Epithelial cell of proximal tubule (primary cell): ENCODE data around the gene CTAG1B. TPM values are rescaled to one million over a fixed set of nuclear protein-coding genes. Genes with fewer than 3 reads are reported as not detected.
"Not testable (repeated sequence)": the region's sequence is repeated elsewhere in the genome, so short reads cannot be mapped to it uniquely, and the experiment has no call there.

Source experiments
- DNase-seq: peaks from one replicate; pipeline ENCODE4 v3.0.0-alpha.2; 2011; ENCODE audit warnings: low read depth
- H3K4me3 ChIP-seq: 2 replicates; pipeline ENCODE4 v1.5.1; 2011; ENCODE audit warnings: low read depth, mild to moderate bottlenecking, low read length
- total RNA-seq: library from RNA; depleted of rRNA; stranded (reverse); fragments of >200 nt; gene quantifications from 2 replicates; pipeline ENCODE4 v1.2.3, GENCODE V29; 2015
- TF ChIP-seq, protein P1 (sequence below): conservative IDR thresholded peaks from 2 replicates; pipeline ENCODE4 v1.5.1; 2012; ENCODE audit warnings: low read depth, mild to moderate bottlenecking, low read length

Gene CTAG1B
- total RNA-seq, 1 donor from 2014 or later = not detected

DNA sequence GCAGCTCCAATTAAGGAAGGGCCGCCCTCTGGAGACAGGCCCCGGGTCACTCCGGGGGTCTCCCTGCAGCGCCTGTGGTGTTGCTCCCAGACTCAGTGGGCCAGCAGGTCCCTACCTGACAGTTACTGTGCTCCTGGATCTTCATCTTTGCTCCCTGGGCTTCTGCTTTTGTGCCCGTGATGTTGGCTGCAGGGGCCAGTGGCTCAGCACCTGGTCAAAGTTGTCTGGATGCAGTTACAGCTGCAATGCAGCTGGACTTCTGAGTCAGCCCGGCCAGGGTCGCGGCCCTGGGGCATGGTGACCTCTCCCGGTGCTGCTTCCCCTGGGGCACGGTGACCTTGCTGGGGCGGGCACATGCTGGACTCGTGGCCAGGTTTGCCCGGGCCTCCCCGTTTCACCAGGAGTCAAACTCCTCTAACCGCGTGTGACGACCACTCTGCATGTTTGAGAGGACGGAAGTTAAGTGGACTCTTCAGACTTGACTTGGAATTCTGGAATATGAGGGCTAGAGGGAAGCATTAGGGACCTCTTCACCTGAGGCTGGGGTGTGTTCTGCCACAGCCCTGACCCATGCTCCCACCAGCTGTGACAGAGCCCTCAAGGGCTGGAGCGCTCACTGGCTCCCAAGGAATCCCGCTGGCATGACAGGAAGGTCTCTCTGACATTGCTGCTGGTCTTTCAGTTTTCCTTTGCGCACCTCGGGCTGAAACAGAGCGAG, 30.6 kb upstream of the CTAG1B start:
- H3K4me3 ChIP-seq = no peak overlapping the region
- DNase-seq = no peak
- TF ChIP-seq, protein P1, sequence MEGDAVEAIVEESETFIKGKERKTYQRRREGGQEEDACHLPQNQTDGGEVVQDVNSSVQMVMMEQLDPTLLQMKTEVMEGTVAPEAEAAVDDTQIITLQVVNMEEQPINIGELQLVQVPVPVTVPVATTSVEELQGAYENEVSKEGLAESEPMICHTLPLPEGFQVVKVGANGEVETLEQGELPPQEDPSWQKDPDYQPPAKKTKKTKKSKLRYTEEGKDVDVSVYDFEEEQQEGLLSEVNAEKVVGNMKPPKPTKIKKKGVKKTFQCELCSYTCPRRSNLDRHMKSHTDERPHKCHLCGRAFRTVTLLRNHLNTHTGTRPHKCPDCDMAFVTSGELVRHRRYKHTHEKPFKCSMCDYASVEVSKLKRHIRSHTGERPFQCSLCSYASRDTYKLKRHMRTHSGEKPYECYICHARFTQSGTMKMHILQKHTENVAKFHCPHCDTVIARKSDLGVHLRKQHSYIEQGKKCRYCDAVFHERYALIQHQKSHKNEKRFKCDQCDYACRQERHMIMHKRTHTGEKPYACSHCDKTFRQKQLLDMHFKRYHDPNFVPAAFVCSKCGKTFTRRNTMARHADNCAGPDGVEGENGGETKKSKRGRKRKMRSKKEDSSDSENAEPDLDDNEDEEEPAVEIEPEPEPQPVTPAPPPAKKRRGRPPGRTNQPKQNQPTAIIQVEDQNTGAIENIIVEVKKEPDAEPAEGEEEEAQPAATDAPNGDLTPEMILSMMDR = no peak

DNA sequence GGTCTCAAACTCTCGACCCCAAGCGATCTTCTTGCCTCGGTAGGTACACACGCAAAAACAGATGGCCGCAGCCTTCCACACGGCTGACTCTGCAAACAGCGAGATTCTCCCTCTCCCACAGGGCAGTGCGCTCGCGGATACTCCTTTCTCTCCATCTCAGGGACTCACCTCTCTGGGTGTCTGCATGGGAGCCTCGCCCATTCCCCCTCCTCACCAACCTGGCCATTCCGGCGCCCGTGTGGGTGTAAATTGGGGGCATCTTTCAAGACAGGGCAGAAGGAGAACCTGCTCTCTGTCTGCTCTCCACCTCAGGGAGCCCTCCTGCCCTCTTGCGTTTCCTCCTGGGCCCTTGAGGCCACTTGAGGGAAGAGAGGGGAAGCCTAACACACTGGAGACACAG, 29.8 kb upstream of the CTAG1B start:
- DNase-seq = no peak
- TF ChIP-seq, protein P1 = no peak
- H3K4me3 ChIP-seq = no peak overlapping the region

DNA sequence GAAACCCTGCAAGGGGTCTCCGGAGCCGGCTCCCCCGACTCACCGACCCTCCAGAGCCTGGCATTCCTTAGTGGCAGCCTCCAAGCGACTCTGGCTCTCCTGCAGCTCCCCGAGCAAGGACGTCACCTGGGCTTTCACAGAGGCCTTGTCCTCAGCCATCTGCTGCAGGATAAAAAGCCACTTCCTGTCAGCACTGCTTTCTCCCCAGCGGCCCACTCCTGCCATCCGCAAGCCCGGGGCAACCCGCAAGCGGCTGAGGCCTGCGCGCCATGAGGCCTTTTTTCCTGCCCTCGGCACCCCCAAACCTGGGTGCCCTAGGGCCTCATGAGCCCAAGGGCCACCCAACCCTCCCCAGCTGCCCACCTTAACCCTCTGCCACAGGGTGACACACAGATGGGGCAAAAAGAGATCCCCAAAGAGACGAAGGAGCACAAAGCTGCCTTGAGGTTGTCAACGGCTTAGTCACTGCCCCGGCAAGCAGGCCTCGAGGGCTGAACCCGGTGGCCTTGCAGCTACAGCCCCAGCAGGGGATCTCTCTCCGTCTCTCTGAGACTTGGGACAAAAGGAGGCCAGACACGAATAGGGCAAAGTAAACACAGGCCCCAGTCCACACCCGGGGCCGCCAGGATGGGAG, 26.8 kb upstream of the CTAG1B start:
- not testable (repeated sequence) for DNase-seq, H3K4me3 ChIP-seq

DNA sequence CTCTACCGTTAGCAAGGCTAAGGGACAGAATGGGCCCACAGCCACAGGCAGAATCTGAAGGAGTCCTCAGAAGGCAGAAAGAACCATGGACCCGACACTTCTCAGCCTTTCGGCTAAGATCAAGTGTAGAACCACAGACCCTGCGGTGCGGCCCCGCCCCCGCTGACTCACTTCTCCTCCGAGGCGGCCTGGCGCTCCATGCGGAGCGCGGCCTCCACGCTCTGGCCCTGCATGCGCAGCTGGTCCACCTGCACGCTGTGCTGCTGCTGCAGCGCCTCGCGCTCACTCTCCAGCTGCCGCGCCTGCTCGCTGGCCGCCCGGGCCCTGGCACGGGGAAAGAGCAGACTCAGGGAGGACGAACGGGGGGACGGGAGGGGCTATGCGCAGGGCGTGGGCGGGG, 24.6 kb upstream of the CTAG1B start:
- not testable (repeated sequence) for H3K4me3 ChIP-seq, DNase-seq

DNA sequence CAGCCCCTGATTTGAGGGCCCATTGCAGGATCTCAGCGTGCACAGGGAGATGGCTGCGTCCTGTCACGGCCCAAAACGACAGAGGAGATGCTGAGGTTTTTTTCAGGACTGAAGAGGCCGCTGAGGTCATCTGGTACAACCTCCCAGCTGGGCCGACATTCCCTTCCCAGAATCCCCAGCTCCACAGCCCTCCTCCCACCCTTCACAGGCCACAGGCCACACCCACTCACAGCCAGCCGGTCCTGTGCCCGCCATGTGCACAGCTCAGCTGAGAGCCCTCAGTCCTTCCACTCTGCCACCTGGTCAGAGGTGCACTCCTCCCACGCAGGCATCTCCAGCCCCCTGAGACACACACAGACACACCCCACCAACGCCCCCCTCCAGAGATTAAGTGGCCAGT, 22.7 kb upstream of the CTAG1B start:
- H3K4me3 ChIP-seq, DNase-seq: not testable (repeated sequence)

DNA sequence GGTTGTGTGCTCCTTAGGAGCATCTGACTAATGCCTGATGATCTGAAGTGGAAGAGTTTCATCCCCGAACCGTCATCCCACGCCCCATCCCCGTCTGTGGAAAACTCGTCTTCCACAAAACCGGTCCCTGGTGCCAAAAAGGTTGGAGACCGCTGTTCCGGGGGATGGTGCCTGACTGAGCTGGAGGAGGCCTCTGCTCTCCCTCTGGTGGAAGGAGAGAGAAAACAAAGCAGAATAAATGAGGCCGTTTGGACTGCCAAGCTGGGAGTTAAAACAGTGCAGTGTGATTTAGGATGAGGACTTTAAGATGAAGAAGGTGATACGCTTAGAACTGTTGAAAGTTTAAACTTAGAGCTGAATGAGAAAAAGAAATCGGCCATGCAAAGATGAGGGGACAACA, 14.6 kb upstream of the CTAG1B start:
- not testable (repeated sequence) for H3K4me3 ChIP-seq, DNase-seq

DNA sequence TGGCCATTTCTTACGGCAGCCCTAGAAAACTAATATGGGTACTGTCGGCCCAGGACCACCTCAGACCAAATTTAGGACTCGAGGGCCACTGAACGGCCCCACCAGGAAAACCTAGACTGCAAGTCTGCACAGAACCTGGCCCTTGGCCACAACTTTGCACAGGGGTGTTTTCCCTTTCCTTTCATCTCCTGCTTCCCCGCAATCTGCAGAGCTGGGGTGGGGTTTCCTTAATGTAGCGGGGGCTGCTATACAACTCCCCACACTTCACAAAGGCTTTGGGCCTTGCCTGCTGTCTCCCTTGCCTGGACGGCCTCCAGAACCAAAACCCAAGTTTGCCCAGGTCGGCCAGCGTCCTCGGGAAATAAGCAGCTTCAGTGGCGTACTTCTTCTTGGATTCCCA, 11.9 kb upstream of the CTAG1B start:
- DNase-seq, H3K4me3 ChIP-seq: not testable (repeated sequence)

DNA sequence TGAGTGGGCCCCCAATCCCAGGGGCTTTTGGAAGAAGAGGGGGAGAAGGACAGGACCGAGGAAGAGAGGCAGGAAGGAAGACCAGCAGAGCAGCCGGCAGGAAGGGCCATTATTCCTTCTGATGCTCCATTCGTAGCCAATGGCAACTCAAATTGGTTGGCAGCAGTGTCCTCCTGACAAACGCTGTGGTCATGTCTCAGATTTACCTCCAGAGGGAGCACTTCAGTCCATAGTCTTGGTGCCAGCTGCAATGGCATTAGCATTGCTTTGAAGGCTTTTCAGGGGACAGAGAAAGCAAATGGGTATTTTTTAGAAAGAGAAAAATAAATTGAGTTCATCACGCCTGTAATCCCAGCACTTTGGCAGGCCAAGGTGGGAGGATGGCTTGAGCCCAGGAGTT, 9.9 kb upstream of the CTAG1B start:
- H3K4me3 ChIP-seq, DNase-seq: not testable (repeated sequence)

DNA sequence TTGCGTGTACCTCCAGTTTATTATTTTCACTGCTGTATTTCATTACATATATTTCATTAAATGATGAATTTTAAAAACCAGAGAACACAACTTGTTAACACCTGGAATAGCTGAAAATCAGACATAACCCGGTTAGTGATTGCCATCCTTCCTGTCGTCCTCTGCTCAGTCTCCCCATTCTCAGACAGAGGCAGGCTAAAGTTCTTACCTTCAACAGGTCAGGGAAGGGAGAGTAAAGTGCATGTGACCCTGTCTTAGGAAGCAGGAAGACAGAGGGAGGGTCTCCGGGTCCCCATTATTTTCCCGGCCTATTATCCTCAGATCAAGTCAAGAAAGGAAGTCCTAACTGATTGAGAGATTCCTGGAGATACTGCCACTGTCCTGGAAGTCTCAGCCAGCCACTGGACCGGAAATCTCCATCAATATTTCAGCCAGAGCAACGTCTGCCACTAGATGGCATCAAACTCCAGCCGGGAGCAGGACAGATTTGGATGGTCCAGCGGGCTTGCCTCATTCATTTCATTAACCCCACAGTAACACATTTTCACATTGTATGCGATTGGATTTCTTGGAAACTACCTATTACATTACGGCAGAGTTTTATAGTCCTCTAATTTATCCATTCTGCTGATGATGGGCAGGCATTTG, 1.8 kb upstream of the CTAG1B start:
- DNase-seq, H3K4me3 ChIP-seq: not testable (repeated sequence)

DNA sequence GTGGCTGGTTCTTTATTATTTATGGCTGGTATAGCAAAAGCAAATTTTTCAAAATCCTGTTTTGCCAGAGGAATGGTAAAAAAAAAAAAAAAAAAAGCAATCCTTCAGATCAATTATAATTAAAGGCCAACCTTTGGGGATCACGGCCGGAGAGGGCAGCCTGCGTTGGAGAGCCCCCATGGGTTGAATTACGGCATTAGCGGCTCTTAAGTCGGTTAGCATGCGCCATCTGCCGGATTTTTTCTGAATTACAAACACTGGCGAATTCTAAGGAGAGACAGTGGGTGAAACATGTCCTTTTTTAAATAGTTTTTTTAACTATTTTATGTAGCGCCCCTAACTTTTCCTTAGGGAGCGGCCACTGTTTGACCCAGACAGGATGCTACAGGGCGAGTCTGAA, 5.5 kb downstream of the CTAG1B start:
- not testable (repeated sequence) for H3K4me3 ChIP-seq, DNase-seq

DNA sequence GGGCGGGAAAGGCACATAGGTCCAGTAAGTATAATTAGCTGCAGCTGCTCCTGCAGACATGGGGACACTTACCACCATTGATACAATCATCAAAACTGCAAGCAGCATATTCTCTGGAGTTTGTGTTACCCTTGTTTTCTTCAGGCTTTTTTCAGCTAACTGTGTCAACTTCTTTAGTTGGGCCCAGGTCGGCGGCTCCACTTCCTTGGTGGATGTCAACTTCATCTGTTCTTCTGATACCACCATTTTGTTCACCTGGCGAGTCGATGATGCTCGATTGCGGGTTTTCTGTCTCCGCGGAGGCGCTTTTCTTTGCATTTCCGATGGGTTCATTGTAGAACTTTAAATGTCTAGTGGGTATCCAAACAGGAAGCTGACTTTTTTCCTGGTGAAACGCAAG, 7.9 kb downstream of the CTAG1B start:
- not testable (repeated sequence) for DNase-seq, H3K4me3 ChIP-seq

DNA sequence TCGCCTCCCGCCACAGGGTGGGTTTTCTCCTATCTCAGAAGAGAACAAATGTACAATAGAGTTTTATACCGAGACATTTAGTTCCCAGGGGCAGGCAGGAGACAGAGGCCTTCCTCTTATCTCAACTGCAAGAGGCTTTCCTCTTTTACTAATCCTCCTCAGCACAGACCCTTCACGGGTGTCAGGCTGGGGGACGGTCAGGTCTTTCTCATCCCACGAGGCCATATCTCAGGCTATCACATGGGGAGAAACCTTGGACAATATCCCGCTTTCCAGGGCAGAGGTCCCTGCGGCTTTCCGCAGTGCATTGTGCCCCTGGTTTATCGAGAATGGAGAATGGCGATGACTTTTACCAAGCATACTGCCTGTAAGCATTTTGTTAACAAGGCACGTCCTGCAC, 10.3 kb downstream of the CTAG1B start:
- DNase-seq, H3K4me3 ChIP-seq: not testable (repeated sequence)

DNA sequence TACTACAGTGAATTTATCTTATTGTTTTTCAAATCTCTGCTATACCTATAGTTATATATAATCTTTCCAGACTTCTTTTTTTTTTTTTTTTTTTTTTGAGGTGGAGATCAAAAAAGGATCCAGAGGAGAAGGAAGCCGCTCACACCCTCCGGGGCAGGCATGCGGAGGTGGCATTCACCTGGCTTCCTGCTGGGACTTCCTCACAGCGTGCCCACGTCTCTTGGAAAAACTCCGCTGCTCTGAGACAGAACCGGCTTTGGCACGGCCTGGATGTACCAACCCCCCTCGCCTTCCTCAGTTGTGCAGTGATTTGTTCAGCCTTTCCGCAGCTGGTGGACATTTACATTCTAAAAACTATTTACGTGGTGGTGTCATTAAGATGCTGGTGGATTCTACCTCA, 11.1 kb downstream of the CTAG1B start:
- not testable (repeated sequence) for DNase-seq, H3K4me3 ChIP-seq
